Activated T-cell treated with anti-CD3 and anti-CD28 coated beads for 48 hours (primary cell): Measurements from ENCODE around the gene TGFBI.

ENCODE experiments used
- DNase-seq: peaks from one replicate; pipeline ENCODE4 v3.0.0-alpha.2; 2020; ENCODE audit warnings: low read depth

TGFBI gene

DNA sequence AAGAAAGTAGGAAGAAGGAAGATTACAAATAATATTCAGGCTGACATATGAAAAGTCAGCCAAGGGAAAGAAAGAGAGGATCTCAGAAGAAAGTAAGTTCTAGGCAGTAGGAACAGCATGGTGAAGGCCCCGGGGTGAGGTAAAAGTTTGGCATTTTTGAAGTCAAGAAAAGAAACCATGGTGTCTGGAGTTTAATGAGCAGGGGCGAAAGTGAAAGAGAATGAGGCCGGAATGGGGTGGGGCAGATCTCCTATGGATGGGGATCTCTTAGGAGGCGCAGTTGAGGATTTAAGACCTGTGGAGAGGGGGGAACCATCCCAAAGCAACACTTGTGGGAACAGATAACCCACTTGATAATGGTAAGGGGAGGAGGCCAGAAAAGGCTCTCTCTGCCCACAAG, 61.5 kb downstream of the TGFBI start:
- no peak for DNase-seq

DNA sequence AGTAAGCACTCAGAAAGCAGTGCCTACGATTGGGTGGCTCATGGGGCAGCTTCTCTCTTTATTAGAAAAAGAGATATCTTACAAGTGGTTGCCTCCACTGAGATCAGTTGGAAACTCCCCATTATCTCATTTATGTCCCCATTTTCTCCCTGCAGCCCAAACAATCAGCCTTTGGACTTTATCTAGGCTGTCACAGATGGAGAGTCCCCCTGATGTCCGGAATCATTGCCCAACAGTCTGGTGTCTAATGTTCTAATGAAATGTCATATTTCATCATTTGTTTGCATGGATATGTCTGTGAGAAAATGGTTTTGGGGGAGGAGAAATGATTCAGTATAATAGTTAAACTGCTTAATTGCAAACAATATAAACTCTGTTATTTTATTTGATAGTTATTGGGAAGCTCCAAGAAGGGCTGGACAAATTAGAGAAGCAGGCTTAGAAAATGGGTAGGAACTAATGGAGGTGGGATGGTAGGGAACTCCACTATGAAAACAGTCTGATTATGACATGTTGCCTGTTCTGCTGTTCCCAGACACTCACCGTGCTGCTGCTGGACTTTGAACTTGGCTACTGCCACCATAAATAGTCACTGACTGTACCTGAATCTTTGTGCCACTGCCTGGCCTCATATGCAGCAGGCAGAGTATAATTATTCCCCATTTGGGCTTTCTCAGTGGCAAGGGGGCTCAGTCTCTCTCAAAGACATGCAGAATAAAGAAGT, 65.6 kb downstream of the TGFBI start:
- no peak for DNase-seq

DNA sequence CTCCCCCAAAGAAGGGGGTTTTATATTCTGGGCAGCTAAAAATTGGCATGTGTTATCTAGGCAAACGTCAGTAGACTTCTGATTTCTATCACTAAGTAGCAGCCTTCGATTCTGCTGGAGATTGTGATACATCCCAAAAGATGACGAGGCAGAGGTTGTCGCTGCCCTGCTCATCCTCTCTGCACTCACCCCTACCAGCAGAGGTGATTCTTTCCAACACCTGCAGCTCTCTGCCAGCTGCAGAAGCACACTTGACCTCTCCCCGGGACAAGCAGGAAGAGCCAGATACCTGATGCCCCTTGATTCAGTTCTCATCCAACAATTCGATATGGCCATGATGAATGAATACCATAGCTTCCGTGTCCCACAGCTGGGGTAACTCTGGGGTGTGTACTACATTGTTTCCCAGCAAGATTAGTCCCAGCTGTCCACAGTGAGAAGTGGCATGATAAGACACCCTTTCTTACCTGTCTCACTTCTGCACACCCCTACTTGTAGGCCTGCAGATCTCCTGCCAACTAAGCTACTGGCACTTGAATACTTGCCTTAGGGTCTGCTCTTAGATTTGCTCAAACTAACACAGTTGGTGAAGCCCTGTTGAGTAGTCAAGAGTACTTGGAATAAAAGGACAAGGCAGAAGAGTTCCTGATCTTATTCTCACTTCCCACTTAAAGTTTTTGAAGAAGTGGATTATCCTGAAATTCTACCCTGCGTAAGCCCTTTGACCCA, 66.3 kb downstream of the TGFBI start:
- no peak for DNase-seq

DNA sequence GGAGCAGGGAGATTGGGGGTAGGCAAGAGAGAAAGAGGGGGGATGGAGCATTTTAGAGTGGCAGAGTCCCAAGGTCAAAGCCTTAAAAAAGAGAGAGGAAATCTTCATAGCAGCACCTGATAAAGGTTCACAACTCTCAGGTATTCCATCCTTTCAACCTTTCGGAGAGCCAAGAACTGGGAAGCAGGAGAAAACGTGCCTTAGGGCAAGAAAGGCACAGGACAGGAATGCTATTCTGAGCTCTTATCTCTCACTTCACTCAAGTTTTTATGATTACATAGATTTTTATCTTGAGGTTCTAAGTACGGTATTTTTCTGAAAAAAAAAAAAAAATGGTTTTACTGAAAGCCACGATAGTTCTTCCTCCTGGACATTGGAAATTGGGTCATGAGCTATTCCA, 69.4 kb downstream of the TGFBI start:
- no peak for DNase-seq

DNA sequence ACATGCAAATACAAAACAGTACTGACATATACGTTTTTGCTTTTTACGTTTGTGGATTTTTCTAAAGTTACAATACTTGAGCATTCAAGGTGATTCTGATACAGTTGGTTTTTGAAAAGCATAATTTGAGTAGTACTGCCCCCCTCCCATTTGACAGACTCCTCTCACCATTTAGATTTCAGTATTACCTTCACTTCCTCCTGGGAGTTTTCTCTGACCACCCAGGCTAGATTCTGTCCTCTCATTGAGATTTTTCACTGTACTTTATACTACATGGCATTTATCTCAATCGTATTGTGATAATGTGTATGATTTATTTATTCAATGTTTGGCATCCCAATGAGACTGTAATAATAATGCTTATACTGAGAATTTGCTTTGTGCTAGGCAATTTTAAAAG, 71.1 kb downstream of the TGFBI start:
- DNase-seq = no peak

DNA sequence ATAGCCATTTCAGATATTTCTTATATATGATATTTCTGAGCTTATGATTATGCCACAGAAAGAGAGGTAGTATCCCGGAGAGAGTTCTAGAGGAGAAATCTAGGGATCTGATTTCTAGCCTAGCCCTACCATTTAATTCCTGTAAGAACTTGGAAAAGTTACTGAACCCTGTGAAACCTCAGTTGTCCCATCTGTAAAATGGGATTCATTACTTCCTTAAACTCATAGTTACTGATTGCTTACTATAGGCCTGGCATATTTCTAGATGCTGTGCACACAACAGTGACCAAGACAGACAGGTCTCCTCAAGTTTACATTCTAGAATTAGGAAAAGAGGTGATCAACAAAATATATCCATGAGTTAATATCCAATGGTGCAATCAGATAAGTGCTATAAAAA, 73.1 kb downstream of the TGFBI start:
- no peak for DNase-seq

DNA sequence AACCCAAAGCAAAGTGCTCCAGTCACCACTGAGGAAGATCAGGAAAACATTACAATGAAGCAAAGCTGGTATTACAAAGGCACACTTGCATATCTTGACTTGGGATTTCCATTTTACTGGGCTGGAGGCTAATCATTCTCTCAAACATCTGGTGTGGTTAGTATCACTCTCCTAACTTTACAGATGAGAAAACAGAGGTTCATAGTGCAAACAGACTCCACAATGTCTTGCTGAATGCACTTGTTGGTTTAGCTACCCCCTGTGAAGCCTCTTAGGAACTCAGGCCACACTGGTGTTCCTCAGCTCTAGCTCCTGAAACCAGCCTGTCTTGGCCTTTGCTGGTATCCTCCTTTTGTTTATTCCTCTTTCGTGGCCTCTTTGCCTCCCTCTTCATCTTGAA, 74.3 kb downstream of the TGFBI start:
- no peak for DNase-seq

DNA sequence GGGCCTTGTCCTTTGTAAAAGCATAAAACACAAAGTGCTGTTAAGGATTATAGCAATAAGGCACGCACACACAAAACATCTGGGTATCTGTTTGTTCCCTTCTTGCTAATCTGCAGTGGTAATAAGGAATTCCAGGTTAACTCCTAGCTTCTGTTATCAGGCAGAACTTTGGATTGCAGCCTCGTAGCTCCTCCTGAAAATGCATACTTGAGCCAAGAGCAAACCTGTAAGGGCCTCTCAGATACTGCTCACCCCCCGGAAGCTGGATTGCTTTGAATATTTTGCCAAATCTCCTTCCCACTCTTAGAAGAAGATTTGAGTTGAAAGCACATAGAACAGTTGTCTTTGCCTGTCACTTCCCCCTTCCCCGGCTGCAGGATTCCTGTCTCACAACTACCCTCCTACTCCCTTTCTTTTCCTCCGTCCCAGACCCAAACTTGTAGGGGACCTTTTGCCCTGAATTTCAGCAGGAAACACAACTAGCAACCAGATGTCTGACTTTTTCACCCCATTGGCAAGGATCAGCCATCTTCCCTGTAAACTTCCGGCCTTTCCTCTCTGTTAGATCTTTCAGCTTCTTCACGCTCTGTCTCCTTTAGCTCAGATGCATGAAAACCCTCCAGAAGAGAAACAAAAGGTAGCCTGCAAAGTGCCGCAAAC, 75.6 kb downstream of the TGFBI start:
- DNase-seq = no peak

DNA sequence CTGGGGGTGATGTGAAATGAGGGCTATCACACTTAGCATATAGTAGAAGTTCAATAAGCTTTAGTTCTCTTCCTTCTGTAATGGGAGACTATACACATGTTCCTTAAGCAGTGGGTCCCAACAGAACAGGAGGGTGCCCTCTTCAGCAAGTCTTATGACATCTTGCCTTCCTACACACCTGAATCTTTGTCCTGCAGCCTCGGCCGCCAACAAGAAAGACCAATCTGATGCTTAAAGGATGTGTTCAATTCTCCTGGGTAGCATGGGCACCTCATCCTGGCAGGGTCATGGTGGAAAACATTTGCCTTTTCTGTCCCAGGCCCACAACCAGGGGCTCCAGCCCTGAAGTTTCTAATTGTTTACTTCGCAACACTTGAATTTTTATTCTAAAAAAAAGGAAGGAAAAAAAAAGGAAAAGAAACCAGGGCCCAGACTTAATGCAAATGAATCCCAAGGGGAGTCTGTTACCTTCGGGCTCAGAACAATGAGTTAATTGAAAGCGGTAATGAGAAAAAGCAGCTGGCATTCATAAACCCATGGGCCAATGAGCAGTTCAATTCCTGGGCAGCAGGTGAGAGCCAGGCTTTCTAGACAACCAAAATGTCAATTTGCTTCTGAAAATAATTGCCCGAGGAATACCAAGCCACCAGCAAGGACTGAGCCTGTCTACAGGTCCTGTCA, 77.7 kb downstream of the TGFBI start:
- no peak for DNase-seq

DNA sequence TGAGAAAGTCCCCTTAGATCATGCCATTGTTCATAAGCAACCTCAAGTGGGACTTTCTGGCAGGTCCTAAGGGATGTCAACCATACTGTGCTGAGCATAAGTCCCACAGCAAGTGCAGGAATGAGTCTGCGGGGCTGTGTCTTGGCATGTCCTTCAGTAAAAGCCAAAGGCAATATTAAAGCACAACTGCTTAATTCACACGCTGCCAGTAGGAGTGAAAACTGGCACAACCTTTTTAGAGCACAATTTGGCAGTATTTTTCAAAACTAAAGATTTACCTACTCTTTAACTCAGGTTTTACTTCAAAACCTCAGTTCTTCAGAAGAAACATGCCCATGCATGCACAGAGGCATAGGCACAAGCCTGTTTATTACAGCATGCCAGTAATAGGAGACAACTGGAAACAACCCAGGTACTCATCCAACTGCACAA, 79.4 kb downstream of the TGFBI start:
- DNase-seq = no peak

DNA sequence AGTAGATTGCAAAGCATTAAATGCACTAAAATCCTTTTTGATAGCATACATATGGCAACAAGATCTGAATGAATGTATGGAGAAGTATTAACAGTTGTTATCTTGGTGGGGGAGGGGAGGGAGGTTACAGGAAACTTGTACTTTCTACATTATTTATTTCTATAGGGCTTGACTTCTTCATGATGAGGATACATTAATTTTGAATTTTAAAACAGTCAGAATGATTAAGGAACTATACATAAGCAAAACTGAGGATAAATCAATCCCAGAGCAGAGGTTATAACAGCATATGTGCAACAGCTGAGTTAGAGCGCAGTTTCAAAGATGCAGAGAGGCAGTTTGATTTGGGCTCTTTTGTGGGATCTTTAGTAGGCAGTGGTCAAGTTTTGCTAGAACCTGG, 80.0 kb downstream of the TGFBI start:
- DNase-seq = no peak

DNA sequence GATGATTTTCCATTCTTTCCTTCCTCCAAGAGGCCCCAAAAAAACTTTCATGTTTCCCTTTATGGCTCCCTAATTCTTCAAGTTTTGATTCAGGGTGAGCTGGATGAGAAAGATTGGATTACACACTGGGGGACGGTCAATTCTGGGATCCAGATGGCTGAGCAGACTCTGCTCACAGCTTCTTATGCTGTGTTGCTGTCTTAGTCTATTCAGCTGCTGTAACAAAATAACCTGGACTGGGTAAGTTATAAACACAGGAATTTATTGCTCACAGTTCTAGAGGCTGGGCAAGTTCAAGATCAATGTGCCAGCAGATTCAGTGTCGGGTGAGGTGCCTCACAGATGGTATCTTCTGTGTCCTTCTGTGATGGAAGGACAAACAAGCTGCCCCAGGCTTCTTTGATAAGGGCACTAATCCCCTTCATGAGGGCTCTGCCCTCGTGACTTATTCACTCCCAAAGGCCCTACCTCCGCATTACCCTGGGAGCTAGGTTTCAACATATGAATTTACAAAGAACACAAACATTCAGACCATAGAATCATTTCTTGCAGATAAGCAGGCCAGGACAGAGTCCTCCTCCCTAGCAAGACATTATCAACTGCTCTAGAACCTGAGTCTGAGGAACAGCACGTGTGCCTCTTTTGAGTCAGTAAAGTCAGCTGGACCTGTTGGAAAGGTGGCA, 80.8 kb downstream of the TGFBI start:
- no peak for DNase-seq
